NCI-H146 treated with DMSO at 0.1 percent for 48 hours (cell line): ENCODE measurements around the gene AADACL4.
"Not testable (repeated sequence)": the region's sequence is repeated elsewhere in the genome, so short reads cannot be mapped to it uniquely, and the experiment has no call there.

Experiments used
- DNase-seq: peaks from one replicate; lab custom pipeline; 2025; ENCODE audit not compliant: unreplicated experiment; lab: John Stamatoyannopoulos, UW

The AADACL4 gene

DNA sequence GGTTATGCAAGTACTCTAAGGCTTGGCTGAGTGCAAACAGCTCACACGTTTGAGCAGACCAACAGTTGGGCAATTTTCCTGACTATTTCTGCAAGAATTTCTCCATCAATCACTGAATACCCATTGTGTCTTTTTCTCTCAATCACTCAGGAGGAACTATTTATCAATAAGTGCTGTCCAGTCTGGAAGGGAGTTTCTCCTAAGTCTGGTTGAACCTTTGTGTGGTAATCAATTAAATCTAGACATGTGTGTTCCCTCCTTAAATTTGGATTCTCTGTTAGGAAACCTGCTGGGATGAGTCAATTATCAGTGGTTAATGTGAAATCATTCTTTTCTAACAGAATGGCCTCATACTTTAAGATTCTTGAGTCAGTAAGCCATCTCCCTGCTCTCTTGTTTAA is 65.2 kb downstream of the AADACL4 start:
- DNase-seq: no peak

DNA sequence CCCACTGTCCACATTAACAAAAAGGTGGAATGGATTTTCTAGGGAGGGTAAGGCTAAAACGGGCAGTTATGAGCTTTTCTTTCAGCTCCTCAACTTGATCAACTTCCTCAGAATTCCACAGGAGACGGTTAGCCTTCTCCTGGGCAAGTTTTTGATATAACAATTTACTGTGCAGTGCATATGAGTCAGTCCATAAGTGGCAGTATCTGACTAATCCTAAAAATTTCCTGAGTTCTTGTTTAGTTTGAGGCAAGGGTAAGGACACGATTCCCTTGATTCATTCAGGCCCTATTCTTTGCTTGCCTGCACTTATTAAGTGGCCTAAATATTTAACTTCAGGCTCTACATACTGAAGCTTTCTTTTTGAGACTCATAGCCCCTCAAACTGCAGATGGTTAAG is 65.8 kb downstream of the AADACL4 start:
- no peak for DNase-seq

DNA sequence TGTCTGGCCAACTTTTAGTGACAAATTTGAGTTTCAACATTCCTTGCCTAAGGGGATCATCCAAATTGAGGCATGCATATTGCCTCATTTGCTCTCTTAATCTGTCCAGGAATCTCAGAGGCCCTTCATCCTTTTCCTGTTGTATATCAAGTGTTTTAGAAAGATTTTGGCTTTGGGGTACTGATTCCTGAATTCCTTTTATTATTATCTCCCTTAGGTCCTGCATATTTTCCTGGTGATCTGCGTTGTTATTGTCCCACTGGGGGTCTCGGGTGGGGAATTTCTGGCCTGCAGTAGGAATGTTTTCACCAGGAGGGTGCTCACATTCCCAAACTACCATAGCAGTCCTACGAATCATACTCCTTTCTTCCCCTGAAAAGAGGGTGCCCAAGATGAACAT is 67.7 kb downstream of the AADACL4 start:
- no peak for DNase-seq

DNA sequence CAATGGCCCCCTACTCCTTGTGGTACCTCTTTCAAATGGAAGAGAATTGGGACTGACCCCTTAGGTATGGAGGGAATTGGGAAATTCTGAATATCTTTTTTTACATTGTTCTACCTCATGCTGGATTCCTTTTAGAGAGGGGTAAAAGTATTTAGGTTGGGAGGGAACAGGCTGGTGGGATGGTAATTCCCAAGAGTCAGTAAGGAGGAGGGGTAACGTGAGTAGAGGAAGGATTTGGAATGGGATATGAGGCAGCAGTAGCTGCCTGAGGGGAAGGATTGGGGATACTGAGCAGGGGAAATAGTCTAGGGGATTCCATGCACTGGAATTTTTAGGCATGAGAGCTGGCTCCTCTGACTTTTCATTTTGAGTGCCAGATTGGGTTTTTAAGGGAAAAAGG is 68.2 kb downstream of the AADACL4 start:
- no peak for DNase-seq

DNA sequence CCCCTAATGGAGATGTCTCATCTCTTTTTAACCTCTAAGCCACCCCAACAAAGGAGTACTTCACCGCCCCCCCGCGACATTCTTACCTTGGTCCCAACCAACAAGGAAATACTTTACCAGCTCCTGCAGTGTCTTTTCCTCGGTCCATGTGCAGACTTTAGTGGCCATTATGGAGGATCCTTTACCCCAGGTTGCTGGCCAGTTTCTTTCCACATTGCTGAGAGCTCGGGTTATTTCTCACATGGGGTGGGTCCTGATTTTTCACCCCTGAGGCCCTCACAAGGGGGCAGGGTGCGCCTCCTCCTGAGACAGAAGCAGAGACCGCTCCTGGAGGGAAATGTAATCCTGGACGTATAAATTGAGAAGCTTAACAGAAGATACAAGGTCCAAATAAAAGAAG is 69.0 kb downstream of the AADACL4 start:
- no peak for DNase-seq

DNA sequence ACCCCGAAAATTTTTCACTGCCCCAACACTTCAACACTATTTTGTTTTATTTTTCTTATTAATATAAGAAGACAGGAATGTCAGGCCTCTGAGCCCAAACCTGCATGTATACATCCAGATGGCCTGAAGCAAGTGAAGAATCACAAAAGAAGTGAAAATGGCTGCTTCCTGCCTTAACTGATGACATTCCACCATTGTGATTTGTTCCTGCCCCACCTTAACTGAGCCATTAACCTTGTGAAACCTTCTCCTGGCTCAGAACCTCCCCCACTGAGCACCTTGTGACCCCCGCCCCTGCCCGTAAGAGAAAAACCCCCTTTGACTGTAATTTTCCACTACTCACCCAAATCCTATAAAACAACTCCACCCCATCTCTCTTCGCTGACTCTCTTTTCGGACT is 69.8 kb downstream of the AADACL4 start:
- not testable (repeated sequence) for DNase-seq

DNA sequence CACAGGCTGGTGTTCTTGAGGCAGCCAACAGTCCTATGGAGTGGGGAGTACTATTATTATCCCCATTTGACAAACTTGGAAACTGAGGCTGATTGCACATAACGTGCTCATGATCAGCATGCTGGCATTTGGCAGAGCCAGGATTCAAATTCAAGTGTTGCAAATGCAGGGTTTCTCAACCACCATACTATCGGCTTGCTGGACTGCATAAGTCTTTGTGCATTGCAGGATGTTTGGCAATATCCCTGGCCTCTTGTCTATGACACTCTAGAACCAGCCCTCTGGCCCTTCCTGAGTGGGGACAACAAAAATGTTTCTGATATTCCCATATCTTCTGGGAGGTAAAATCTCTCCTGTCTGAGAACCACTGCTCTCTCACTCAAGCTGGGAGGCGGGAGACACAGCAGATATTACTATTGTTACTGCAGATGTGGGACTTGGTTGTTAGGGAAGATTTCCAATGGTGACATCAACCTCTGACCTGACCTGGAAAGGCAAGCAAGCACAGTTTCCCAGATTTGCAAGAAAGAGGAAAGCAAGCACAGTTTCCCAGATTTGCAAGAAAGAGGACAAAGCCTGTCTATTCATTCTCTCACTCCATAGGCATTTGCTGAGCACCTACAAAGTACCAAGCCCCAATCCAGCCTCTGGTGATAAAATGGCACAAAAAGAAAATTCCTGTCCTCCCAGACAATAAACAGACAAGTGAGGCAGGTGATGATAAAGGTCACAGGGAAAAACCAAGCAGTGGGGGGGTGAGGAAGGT is 71.0 kb downstream of the AADACL4 start:
- DNase-seq: no peak

DNA sequence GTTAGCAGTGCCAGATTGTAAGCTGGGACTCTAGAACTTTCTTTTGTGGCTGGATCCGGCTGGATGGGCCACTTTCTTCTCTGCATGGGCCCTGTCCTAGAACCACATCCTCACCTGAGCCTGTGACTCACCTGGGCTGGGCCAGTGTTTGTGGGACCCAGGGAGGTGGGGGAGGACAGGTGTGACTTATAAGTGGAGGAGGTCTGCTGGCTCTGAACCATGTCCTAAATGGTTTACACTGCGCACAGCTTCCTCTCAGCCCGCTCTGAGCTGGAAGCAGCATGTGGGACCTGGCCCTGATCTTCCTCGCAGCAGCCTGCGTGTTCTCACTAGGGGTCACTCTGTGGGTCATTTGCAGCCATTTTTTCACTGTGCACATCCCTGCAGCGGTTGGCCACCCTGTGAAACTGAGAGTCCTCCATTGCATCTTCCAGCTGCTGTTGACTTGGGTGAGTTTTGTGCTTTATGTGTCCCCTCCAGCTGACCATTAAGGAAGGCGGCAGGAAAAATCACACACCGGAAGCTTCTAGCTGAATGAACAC is 72.1 kb downstream of the AADACL4 start, which contains the start of gene AADACL3:
AADACL3 (plus strand) TSS at position 215 of the 542 bp plus-strand sequence; CDS start at position 282, 67 bp downstream.
- no peak for DNase-seq
